Ovary (tissue), 3 donors: Measurements from ENCODE around the gene PCGF3.

ENCODE experiments used
- CTCF ChIP-seq, 3 donors: fragments of 450-650 bp in 2 of 3; fragments of 200-600 bp in 1 of 3; IDR thresholded peaks; one replicate each; pipeline versions ENCODE4 v1.5.1 to v1.8.0; 2016 to 2022; ENCODE audit warnings: antibody characterized with exemption in 3 of 3, mild to moderate bottlenecking in 1 of 3
- EP300 ChIP-seq: sonication (generic); formaldehyde crosslinking; IDR thresholded peaks from one replicate; pipeline ENCODE4 v1.6.1; 2017; ENCODE audit warnings: antibody characterized with exemption
- POLR2A ChIP-seq: fragments of 450-650 bp; IDR thresholded peaks from one replicate; pipeline ENCODE4 v1.6.1; 2017; ENCODE audit warnings: antibody characterized with exemption, mild to moderate bottlenecking, moderate library complexity
- donor health status: DM: no; HTN: no; CAD: no.

GRCh38 chr4:771464-771863, 65.8 kb downstream of the PCGF3 start:
- TF ChIP-seq EP300 (no peak), CTCF (IDR thresholded peaks at IDR 0.05) (no peak), POLR2A (no peak)
